22Rv1 (cell line): ENCODE measurements around the gene SEMA6A.

Experiments used
- ZFX ChIP-seq: fragments of 450-650 bp; IDR thresholded peaks from 2 replicates; pipeline ENCODE4 v1.6.1; 2017; ENCODE audit warnings: antibody characterized with exemption, borderline replicate concordance
- TF ChIP-seq, protein P1 (sequence below): fragments of 450-650 bp; IDR thresholded peaks from 2 replicates; pipeline ENCODE4 v1.5.1; 2017; ENCODE audit warnings: mild to moderate bottlenecking

DNA sequence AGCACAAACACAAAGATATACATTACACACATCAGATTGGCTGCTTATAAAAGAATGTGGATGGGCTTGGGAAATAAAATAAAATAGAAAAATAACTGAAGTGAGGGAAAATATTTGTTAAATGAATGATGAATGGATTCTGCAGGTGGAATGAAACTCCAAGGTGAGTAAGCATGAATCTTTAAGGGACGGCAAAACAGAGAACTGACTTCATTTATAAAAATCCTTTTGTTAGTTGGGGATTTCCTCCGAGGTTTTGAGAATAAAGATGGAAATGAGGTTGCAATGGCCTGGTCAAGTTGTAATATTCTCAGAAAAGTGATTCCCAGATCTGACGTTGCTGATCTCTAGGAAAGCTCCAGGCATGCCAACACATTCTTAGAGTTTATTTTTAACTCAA, 20.9 kb upstream of the SEMA6A start:
- TF ChIP-seq, protein P1, sequence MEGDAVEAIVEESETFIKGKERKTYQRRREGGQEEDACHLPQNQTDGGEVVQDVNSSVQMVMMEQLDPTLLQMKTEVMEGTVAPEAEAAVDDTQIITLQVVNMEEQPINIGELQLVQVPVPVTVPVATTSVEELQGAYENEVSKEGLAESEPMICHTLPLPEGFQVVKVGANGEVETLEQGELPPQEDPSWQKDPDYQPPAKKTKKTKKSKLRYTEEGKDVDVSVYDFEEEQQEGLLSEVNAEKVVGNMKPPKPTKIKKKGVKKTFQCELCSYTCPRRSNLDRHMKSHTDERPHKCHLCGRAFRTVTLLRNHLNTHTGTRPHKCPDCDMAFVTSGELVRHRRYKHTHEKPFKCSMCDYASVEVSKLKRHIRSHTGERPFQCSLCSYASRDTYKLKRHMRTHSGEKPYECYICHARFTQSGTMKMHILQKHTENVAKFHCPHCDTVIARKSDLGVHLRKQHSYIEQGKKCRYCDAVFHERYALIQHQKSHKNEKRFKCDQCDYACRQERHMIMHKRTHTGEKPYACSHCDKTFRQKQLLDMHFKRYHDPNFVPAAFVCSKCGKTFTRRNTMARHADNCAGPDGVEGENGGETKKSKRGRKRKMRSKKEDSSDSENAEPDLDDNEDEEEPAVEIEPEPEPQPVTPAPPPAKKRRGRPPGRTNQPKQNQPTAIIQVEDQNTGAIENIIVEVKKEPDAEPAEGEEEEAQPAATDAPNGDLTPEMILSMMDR = no peak
- TF ChIP-seq ZFX = no peak
